ENCODE measurements around the gene GSK3A. TPM values are rescaled to one million over a fixed set of nuclear protein-coding genes. Genes with fewer than 3 reads are reported as not detected.
"Not testable (repeated sequence)": the region's sequence is repeated elsewhere in the genome, so short reads cannot be mapped to it uniquely, and the experiment has no call there.

GSK3A gene
- total RNA-seq, 1 experiment from 2014 or later: 70.1 TPM

GRCh38 chr19:42261763-42262162 lies 19.4 kb upstream of the GSK3A start:
- Histone ChIP-seq H3K9me3 (ENCODE audit: low read depth, low read length, poor library complexity, severe bottlenecking) (no peaks in the 10 kb centered on the region), H3K27me3 (replicated peaks; ENCODE audit: insufficient read depth, low read depth, low read length, poor library complexity) (no peaks in the 10 kb centered on the region), H3K36me3 (ENCODE audit: insufficient read depth, low read length, poor library complexity, severe bottlenecking) (no peaks in the 10 kb centered on the region), H3K4me3 (ENCODE audit: low read depth, low read length, poor library complexity, severe bottlenecking) (no peak overlapping the region), H3K4me1 (ENCODE audit: insufficient read depth, low read length, poor library complexity, severe bottlenecking) (peaks cover 1% of the 10 kb centered on the region), H3K27ac (ENCODE audit: low read depth, low read length, poor library complexity, severe bottlenecking) (no peak overlapping the region)
- POLR2A ChIA-PET (ENCODE audit: low non-redundant PET): no interaction called here
- DNase-seq (ENCODE audit: low spot score): no peak
- no TSS peak for BruUV-seq (replicated peaks)
- CTCF ChIA-PET: no interaction called here
- intact Hi-C loops (cut with micrococcal nuclease; ENCODE audit: unreplicated experiment): no loop called here
- TF ChIP-seq EZH2 (IDR thresholded peaks at IDR 0.05; ENCODE audit: borderline replicate concordance, low read depth, low read length, poor library complexity, severe bottlenecking): no peak
- TF ChIP-seq, protein P1, sequence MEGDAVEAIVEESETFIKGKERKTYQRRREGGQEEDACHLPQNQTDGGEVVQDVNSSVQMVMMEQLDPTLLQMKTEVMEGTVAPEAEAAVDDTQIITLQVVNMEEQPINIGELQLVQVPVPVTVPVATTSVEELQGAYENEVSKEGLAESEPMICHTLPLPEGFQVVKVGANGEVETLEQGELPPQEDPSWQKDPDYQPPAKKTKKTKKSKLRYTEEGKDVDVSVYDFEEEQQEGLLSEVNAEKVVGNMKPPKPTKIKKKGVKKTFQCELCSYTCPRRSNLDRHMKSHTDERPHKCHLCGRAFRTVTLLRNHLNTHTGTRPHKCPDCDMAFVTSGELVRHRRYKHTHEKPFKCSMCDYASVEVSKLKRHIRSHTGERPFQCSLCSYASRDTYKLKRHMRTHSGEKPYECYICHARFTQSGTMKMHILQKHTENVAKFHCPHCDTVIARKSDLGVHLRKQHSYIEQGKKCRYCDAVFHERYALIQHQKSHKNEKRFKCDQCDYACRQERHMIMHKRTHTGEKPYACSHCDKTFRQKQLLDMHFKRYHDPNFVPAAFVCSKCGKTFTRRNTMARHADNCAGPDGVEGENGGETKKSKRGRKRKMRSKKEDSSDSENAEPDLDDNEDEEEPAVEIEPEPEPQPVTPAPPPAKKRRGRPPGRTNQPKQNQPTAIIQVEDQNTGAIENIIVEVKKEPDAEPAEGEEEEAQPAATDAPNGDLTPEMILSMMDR (conservative IDR thresholded peaks at IDR 0.05; ENCODE audit: low read depth, low read length): no peak

- CTCF ChIA-PET; H3K36me3 ChIP-seq (ENCODE audit: insufficient read depth, low read length, poor library complexity, severe bottlenecking); BruUV-seq (replicated peaks); H3K27ac ChIP-seq (ENCODE audit: low read depth, low read length, poor library complexity, severe bottlenecking); H3K4me1 ChIP-seq (ENCODE audit: insufficient read depth, low read length, poor library complexity, severe bottlenecking); H3K9me3 ChIP-seq (ENCODE audit: low read depth, low read length, poor library complexity, severe bottlenecking); DNase-seq (ENCODE audit: low spot score); H3K27me3 ChIP-seq (replicated peaks; ENCODE audit: insufficient read depth, low read depth, low read length, poor library complexity); H3K4me3 ChIP-seq (ENCODE audit: low read depth, low read length, poor library complexity, severe bottlenecking); intact Hi-C loops (cut with micrococcal nuclease; ENCODE audit: unreplicated experiment): not testable (repeated sequence)
- POLR2A ChIA-PET (ENCODE audit: low non-redundant PET): interaction anchor here (0.6 kb wide), 2 partner anchors 23 to 29 kb away, joined by 5 to 7 read pairs; no protein-coding TSS in a partner anchor
Measured at GRCh38 chr19:42257842-42258241, 15.4 kb upstream of the GSK3A start.

- Histone ChIP-seq H3K9me3 (ENCODE audit: low read depth, low read length, poor library complexity, severe bottlenecking) (no peaks in the 10 kb centered on the region), H3K4me1 (ENCODE audit: insufficient read depth, low read length, poor library complexity, severe bottlenecking) (peaks cover 25% of the 10 kb centered on the region), H3K27ac (ENCODE audit: low read depth, low read length, poor library complexity, severe bottlenecking) (peak overlapping the region; percentile 72), H3K36me3 (ENCODE audit: insufficient read depth, low read length, poor library complexity, severe bottlenecking) (no peaks in the 10 kb centered on the region), H3K27me3 (replicated peaks; ENCODE audit: insufficient read depth, low read depth, low read length, poor library complexity) (no peaks in the 10 kb centered on the region), H3K4me3 (ENCODE audit: low read depth, low read length, poor library complexity, severe bottlenecking) (peak overlapping the region; percentile 91)
- TF ChIP-seq EZH2 (IDR thresholded peaks at IDR 0.05; ENCODE audit: borderline replicate concordance, low read depth, low read length, poor library complexity, severe bottlenecking): no peak
- TF ChIP-seq, protein P1 (conservative IDR thresholded peaks at IDR 0.05; ENCODE audit: low read depth, low read length): no peak
- ChIA-PET POLR2A (ENCODE audit: low non-redundant PET) (no interaction called here), CTCF (interaction anchor here (0.9 kb wide), 1 partner anchor 9 kb away, joined by 3 read pairs; no protein-coding TSS in a partner anchor)
- intact Hi-C loops (cut with micrococcal nuclease; ENCODE audit: unreplicated experiment): loop anchor here (2.0 kb wide), 1 partner anchor 13 kb away; the partner anchor contains the start of gene CIC
- DNase-seq (ENCODE audit: low spot score): peak; percentile 78
- BruUV-seq (replicated peaks): no TSS peak
Measured at GRCh38 chr19:42255766-42256745, 13.7 kb upstream of the GSK3A start.
